Psoas muscle (tissue), 8 donors: Measurements from ENCODE around the gene CWH43. TPM values are rescaled to one million over a fixed set of nuclear protein-coding genes. Genes with fewer than 3 reads are reported as not detected.
A peak's percentile ranks its signal among the peaks of the same experiment; 100 is the strongest.

Experiments
- ATAC-seq, 4 donors: fragments of 200-7000 bp; cut with Tn5 transposase; one replicate each; pipeline ENCODE4 v1.9.1; 2020; ENCODE audit warnings: moderate library complexity in 3 of 4, mild to moderate bottlenecking in 2 of 4
- DNase-seq, 2 donors: peaks; one replicate each; pipeline ENCODE4 v3.0.0-alpha.2; 2020
- H3K27ac ChIP-seq: fragments of 200-600 bp; one replicate; pipeline ENCODE4 v1.8.0; 2022
- H3K27me3 ChIP-seq, 3 donors: fragments of 200-600 bp in 1 of 3; one replicate each; pipeline versions ENCODE4 v1.6.1 to v1.8.0; 2013 to 2022; ENCODE audit warnings: low read length in 2 of 3, mild to moderate bottlenecking in 2 of 3, moderate library complexity in 1 of 3; ENCODE audit not compliant: insufficient read depth in 3 of 3
- H3K36me3 ChIP-seq, 2 donors: fragments of 200-600 bp in 1 of 2; one replicate each; pipeline versions ENCODE4 v1.6.1 to v1.8.0; 2013 to 2022; ENCODE audit warnings: low read depth in 1 of 2, mild to moderate bottlenecking in 1 of 2, moderate library complexity in 1 of 2; ENCODE audit not compliant: insufficient read depth in 1 of 2
- H3K4me1 ChIP-seq: fragments of 200-600 bp; one replicate; pipeline ENCODE4 v1.8.0; 2022
- H3K4me3 ChIP-seq: fragments of 200-600 bp; one replicate; pipeline ENCODE4 v1.8.0; 2022; ENCODE audit warnings: mild to moderate bottlenecking
- H3K9me3 ChIP-seq: fragments of 200-600 bp; one replicate; pipeline ENCODE4 v1.8.0; 2022
- WGBS, 3 donors: extraction: QIAGEN DNeasy Blood & Tissue Kit; methylation state at CpG; one replicate each; pipeline versions ENCODE4 v1.1.6 to v1.1.7; 2013; 5-methylcytosine and 5-hydroxymethylcytosine counted together
- intact Hi-C, 2 donors: fragments of 100-400 bp; cut with DNase I; formaldehyde crosslinking; loops; one replicate each; pipeline versions ENCODE4 v1.11.0 to v1.14.2; 2022
- polyA plus RNA-seq, 3 donors: library from polyadenylated mRNA; stranded (reverse); fragments of 200-250 nt; gene quantifications; one replicate each; pipeline ENCODE4 v1.2.3, GENCODE V29; 2013
- total RNA-seq, 4 donors: library from RNA; stranded (reverse); fragmentation: NEBNext Ultra II Directional in 2 of 4; extraction: Animal tissue kit (Norgen Biotek cat#: 25700) in 2 of 4; gene quantifications; one replicate each; pipeline versions ENCODE4 v1.2.1 to v1.2.4, GENCODE V29; 2021 to 2023
- TF ChIP-seq, protein P1 (sequence below): fragments of 200-600 bp; IDR thresholded peaks from one replicate; pipeline ENCODE4 v1.8.0; 2022; ENCODE audit warnings: antibody characterized with exemption
- donor health status: healthy with polysubstance abuse.
- donor health status: DM: no; HTN: no; CAD: no; lungs with moderate emphysema.
- donor health status: Bipolar disorder and iron deficiency.
- donor health status: healthy.
- donor health status: DM: yes; HTN: yes; CAD: no.
- donor health status: DM: no; HTN: no; CAD: no.
- donor health status: DM: no; HTN: no; CAD: no.
- donor health status: DM: yes; HTN: yes; CAD: no.

The CWH43 gene
- total and polyA plus RNA-seq, 7 donors = not detected

DNA sequence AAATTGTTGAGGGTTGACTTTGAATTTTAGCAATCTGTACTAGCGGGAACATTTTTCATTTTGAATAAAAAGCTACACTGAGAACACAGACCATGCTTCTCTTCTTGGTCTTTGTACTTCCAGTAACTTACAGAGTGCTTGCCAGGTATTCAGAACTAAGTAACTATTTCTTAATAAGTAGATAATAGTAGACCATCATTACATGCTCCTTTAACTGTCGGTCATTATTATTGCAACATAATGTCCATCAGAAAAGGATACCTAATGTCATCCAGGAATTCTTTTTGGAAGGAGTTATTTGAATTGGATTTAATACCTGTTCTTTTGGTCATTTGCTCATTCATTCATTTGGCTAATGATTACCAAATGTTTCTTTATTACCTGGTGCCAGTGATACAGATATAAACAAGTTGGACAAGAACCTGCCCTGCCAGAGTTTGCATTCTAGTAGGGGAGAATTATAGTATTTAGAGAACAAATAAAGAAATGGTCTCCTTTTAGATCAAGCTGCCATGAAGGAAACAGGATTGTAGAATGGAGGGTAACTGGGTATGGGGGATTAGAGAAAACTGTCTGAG, 32.7 kb downstream of the CWH43 start:
- intact Hi-C loops = no loop called here
- no peak for DNase-seq
- no peak for ATAC-seq
- 90 to 93% (median 92%) methylated on average over 2 of the region's 2 CpGs for WGBS, 3 donors
- Histone ChIP-seq H3K36me3 (no peaks in the 10 kb centered on the region), H3K4me1 (no peaks in the 10 kb centered on the region), H3K27me3 (no peaks in the 10 kb centered on the region), H3K4me3 (no peak overlapping the region), H3K9me3 (no peaks in the 10 kb centered on the region), H3K27ac (no peak overlapping the region)
- TF ChIP-seq, protein P1, sequence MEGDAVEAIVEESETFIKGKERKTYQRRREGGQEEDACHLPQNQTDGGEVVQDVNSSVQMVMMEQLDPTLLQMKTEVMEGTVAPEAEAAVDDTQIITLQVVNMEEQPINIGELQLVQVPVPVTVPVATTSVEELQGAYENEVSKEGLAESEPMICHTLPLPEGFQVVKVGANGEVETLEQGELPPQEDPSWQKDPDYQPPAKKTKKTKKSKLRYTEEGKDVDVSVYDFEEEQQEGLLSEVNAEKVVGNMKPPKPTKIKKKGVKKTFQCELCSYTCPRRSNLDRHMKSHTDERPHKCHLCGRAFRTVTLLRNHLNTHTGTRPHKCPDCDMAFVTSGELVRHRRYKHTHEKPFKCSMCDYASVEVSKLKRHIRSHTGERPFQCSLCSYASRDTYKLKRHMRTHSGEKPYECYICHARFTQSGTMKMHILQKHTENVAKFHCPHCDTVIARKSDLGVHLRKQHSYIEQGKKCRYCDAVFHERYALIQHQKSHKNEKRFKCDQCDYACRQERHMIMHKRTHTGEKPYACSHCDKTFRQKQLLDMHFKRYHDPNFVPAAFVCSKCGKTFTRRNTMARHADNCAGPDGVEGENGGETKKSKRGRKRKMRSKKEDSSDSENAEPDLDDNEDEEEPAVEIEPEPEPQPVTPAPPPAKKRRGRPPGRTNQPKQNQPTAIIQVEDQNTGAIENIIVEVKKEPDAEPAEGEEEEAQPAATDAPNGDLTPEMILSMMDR = no peak

DNA sequence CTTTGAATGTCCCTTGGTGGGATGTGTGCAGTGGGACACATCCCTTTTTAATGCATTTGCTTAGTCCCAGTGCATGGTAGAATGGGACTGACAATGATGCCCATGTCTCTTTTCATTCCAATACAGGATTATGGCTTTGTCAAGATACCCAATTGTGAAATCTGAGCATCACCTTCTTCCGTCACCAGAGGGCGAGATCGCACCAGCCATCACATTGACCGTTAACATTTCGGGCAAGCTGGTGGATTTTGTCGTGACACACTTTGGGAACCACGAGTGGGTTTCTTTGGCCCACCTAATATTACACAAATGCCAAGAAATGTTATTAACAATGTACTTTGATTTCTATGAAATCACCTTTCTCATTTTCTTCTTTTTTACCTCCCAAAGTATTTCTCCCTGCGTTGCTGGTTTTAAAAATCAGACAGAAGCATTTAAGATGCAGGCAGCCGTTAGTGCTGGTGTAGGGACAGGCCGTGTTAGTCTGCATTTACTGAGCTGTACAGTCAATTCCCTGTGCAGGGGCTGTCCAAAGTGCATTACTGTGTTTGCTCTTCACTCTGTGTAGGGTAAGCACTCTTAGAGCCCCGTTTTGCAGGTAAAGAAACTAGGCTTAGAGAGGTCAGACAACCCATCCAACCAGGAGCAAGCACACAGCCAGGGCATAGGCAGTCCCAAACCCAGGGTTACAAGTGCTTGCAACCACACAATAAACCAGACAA, 46.5 kb downstream of the CWH43 start:
- no peak for ATAC-seq

DNA sequence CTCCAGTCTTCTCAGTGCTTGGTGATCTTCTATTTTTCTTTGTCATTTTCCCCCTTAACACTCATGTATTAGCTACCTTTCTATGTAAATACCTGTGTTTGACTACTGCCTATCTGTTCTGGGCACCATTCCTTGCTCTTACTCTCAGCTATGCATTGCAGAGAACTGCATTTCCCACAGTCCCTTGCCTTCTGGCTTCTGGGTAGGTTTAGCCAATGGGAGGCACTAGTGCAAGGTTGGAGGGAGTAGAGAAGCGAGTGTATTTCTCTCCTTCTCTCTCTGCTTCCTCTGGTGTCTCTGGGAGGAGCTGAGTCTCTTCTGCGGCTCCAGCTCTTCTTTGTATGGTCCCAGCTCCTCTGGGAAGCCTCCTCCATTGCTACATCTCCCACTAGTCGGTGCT, 50.5 kb downstream of the CWH43 start:
- Histone ChIP-seq H3K36me3 (no peaks in the 10 kb centered on the region), H3K27ac (no peak overlapping the region), H3K9me3 (no peaks in the 10 kb centered on the region), H3K4me1 (no peaks in the 10 kb centered on the region), H3K27me3 (no peaks in the 10 kb centered on the region), H3K4me3 (no peak overlapping the region)
- WGBS, 3 donors = 18 to 34% (median 23%) methylated on average over 3 of the region's 3 CpGs
- no peak for DNase-seq
- intact Hi-C loops = no loop called here
- TF ChIP-seq, protein P1 = no peak
- ATAC-seq = no peak

More for the DNA sequence above, 46.5 kb downstream of the CWH43 start:
- DNase-seq = no peak
- TF ChIP-seq, protein P1 = peak; percentile 23
- WGBS, 3 donors = 29 to 31% (median 31%) methylated on average over 11 of the region's 11 CpGs
- Histone ChIP-seq H3K9me3 (no peaks in the 10 kb centered on the region), H3K36me3 (no peaks in the 10 kb centered on the region), H3K27ac (no peak overlapping the region), H3K4me3 (no peak overlapping the region), H3K27me3 (no peaks in the 10 kb centered on the region), H3K4me1 (no peaks in the 10 kb centered on the region)
- intact Hi-C loops = no loop called here

DNA sequence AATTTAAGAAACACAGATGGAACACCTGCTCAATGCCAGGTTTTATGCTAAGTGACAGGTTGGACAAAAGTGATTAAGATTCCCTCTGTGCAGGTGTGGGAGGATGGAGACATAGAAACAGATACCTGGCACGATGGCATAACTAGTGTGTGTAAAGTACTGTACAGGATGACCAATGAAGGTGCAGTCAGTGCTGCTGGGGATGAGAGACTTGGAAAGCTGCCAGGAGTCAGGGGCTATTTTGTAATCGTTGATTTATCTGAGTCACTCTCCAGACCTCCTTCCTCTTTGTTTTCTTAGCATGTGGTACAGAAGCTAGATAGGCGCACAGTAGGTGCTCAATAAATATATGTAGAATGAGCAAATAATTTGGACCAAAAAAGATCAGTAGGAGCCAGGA, 58.2 kb downstream of the CWH43 start:
- DNase-seq = no peak
- WGBS, 3 donors = 54 to 70% (median 67%) methylated on average over 3 of the region's 3 CpGs
- no peak for ATAC-seq
- TF ChIP-seq, protein P1 = no peak
- no peaks in the 10 kb centered on the region for H3K9me3 ChIP-seq
- no peaks in the 10 kb centered on the region for H3K36me3 ChIP-seq
- no peak overlapping the region for H3K27ac ChIP-seq
- no peaks in the 10 kb centered on the region for H3K4me1 ChIP-seq
- H3K27me3 ChIP-seq = no peaks in the 10 kb centered on the region
- H3K4me3 ChIP-seq = no peak overlapping the region
- intact Hi-C loops = loop anchor here in 1 of 2 donors (5.0 kb wide), 1 partner anchor 727 kb away; no protein-coding TSS in a partner anchor
